ENCODE measurements around the gene APPL1. TPM values are rescaled to one million over a fixed set of nuclear protein-coding genes. Genes with fewer than 3 reads are reported as not detected.

Gene APPL1
- total RNA-seq, 1 experiment from 2014 or later, result 34.6 TPM

DNA sequence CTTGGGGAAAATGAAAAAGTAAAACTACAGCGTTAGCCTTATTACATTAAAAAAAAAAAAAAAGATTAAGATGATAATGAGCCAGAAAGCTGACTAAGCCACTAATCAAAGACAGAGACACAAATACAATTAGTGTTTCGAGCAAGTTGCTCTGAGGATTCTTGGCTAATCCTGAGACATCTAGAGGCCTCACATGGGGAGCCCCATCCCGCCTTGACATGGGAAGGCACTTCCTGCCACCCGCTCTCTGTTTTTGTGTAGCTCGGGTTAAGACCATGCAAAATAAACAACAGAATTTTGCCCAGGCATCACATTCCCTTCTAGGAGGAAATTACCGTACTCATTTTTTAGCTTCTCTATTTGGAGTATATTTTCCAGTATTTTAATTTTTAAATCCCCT is 43.0 kb upstream of the APPL1 start:
- no peak overlapping the region for H2AFZ ChIP-seq (ENCODE audit: low read length)
- no peaks in the 10 kb centered on the region for H3K79me2 ChIP-seq (ENCODE audit: low read length)
- H3K36me3 ChIP-seq (ENCODE audit: low read depth, low read length), result no peaks in the 10 kb centered on the region
- H3K9me3 ChIP-seq (ENCODE audit: low read length), result no peaks in the 10 kb centered on the region
- ChIA-PET POLR2A (ENCODE audit: unreplicated experiment) (no interaction called here), CTCF (no interaction called here)
- ATAC-seq, result no peak
- no peaks in the 10 kb centered on the region for H3F3A ChIP-seq (ENCODE audit: low read length, unreplicated experiment)
- H3K4me1 ChIP-seq (ENCODE audit: insufficient read depth, low read length), result no peaks in the 10 kb centered on the region; the same call in 1 of the 2 replicates
- no peak overlapping the region for H3K4me3 ChIP-seq (ENCODE audit: low read length)
- intact Hi-C loops (cut with micrococcal nuclease), result no loop called here
- no peak for DNase-seq
- H3K9me2 ChIP-seq (replicated peaks; ENCODE audit: low read length), result no peaks in the 10 kb centered on the region
- no peak overlapping the region for H3K27ac ChIP-seq (ENCODE audit: low read length)
- no TSS peak for BruUV-seq (replicated peaks)
- no peak for TF ChIP-seq EZH2phosphoT487 (IDR thresholded peaks at IDR 0.05; ENCODE audit: borderline replicate concordance, low read length)
- TF ChIP-seq, protein P1, sequence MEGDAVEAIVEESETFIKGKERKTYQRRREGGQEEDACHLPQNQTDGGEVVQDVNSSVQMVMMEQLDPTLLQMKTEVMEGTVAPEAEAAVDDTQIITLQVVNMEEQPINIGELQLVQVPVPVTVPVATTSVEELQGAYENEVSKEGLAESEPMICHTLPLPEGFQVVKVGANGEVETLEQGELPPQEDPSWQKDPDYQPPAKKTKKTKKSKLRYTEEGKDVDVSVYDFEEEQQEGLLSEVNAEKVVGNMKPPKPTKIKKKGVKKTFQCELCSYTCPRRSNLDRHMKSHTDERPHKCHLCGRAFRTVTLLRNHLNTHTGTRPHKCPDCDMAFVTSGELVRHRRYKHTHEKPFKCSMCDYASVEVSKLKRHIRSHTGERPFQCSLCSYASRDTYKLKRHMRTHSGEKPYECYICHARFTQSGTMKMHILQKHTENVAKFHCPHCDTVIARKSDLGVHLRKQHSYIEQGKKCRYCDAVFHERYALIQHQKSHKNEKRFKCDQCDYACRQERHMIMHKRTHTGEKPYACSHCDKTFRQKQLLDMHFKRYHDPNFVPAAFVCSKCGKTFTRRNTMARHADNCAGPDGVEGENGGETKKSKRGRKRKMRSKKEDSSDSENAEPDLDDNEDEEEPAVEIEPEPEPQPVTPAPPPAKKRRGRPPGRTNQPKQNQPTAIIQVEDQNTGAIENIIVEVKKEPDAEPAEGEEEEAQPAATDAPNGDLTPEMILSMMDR (conservative IDR thresholded peaks at IDR 0.05; ENCODE audit: low read depth, low read length), result no peak
- TF ChIP-seq EZH2 (IDR thresholded peaks at IDR 0.05; ENCODE audit: low read length, unreplicated experiment), result no peak
- no peak overlapping the region for H3K4me2 ChIP-seq (ENCODE audit: low read length)
- no peaks in the 10 kb centered on the region for H3K27me3 ChIP-seq (ENCODE audit: low read length)
- no peak overlapping the region for H3K9ac ChIP-seq (ENCODE audit: low read length)
- no peaks in the 10 kb centered on the region for H4K20me1 ChIP-seq (ENCODE audit: low read length)

DNA sequence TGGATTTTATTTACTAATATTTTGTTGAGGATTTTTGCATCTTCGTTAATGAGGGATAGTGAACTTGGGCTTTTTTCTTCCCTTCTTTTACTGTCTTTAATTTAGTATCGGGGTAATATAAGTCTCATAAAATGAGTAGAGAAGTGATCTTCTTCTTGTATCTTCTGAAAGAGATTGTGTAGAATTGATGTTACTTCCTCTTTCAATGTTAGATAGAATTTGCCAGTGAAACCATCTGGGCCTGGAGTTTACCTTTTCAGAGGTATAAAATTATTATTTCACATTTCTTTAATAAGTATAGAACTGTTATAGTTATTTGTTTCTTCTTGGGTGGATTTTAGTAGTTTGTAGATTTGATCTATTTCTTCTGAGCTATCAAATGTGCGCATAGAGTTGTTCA is 35.5 kb upstream of the APPL1 start:
- intact Hi-C loops (cut with micrococcal nuclease), result no loop called here
- Histone ChIP-seq H3K4me1 (ENCODE audit: insufficient read depth, low read length) (no peaks in the 10 kb centered on the region; the same call in 1 of the 2 replicates), H3K9ac (ENCODE audit: low read length) (no peak overlapping the region), H3K79me2 (ENCODE audit: low read length) (no peaks in the 10 kb centered on the region), H3F3A (ENCODE audit: low read length, unreplicated experiment) (no peaks in the 10 kb centered on the region), H3K27me3 (ENCODE audit: low read length) (no peaks in the 10 kb centered on the region), H3K27ac (ENCODE audit: low read length) (no peak overlapping the region), H3K4me2 (ENCODE audit: low read length) (no peak overlapping the region), H3K36me3 (ENCODE audit: low read depth, low read length) (no peaks in the 10 kb centered on the region), H2AFZ (ENCODE audit: low read length) (no peak overlapping the region), H3K9me3 (ENCODE audit: low read length) (no peaks in the 10 kb centered on the region), H3K9me2 (replicated peaks; ENCODE audit: low read length) (no peaks in the 10 kb centered on the region), H3K4me3 (ENCODE audit: low read length) (no peak overlapping the region), H4K20me1 (ENCODE audit: low read length) (no peaks in the 10 kb centered on the region)
- DNase-seq (no peak), ATAC-seq (no peak)
- BruUV-seq (replicated peaks), result no TSS peak
- ChIA-PET POLR2A (ENCODE audit: unreplicated experiment) (no interaction called here), CTCF (no interaction called here)
- TF ChIP-seq EZH2phosphoT487 (IDR thresholded peaks at IDR 0.05; ENCODE audit: borderline replicate concordance, low read length), result no peak
- no peak for TF ChIP-seq EZH2 (IDR thresholded peaks at IDR 0.05; ENCODE audit: low read length, unreplicated experiment)
- TF ChIP-seq, protein P1 (conservative IDR thresholded peaks at IDR 0.05; ENCODE audit: low read depth, low read length), result no peak

GRCh38 chr3:57194641-57195040 is 32.9 kb upstream of the APPL1 start:
- Histone ChIP-seq H3K9ac (ENCODE audit: low read length) (no peak overlapping the region), H3K27ac (ENCODE audit: low read length) (no peak overlapping the region), H3K36me3 (ENCODE audit: low read depth, low read length) (no peaks in the 10 kb centered on the region), H3K4me3 (ENCODE audit: low read length) (no peak overlapping the region), H3K9me3 (ENCODE audit: low read length) (no peaks in the 10 kb centered on the region), H3K4me2 (ENCODE audit: low read length) (no peak overlapping the region), H3K9me2 (replicated peaks; ENCODE audit: low read length) (no peaks in the 10 kb centered on the region), H3F3A (ENCODE audit: low read length, unreplicated experiment) (no peaks in the 10 kb centered on the region), H3K27me3 (ENCODE audit: low read length) (no peaks in the 10 kb centered on the region), H3K79me2 (ENCODE audit: low read length) (no peaks in the 10 kb centered on the region), H3K4me1 (ENCODE audit: insufficient read depth, low read length) (no peaks in the 10 kb centered on the region; the same call in 1 of the 2 replicates), H2AFZ (ENCODE audit: low read length) (no peak overlapping the region), H4K20me1 (ENCODE audit: low read length) (no peaks in the 10 kb centered on the region)
- no peak for ATAC-seq
- intact Hi-C loops (cut with micrococcal nuclease), result no loop called here
- ChIA-PET POLR2A (ENCODE audit: unreplicated experiment) (no interaction called here), CTCF (interaction anchor here (0.5 kb wide), 1 partner anchor 27 kb away, joined by 3 read pairs; no protein-coding TSS in a partner anchor)
- TF ChIP-seq, protein P1 (conservative IDR thresholded peaks at IDR 0.05; ENCODE audit: low read depth, low read length), result no peak
- TF ChIP-seq EZH2phosphoT487 (IDR thresholded peaks at IDR 0.05; ENCODE audit: borderline replicate concordance, low read length) (no peak), EZH2 (IDR thresholded peaks at IDR 0.05; ENCODE audit: low read length, unreplicated experiment) (no peak)
- DNase-seq, result no peak
- BruUV-seq (replicated peaks), result no TSS peak

Data from PC-3 (cell line).